ENCODE measurements around the gene SLC2A13. TPM values are rescaled to one million over a fixed set of nuclear protein-coding genes. Genes with fewer than 3 reads are reported as not detected.

The SLC2A13 gene
- total and polyA plus RNA-seq, 10 of the 15 experiments (the other 5 are each of a cell fraction or from before 2014, with no cell fraction given) = 0.05 to 3.7 (median 0.25) TPM

DNA sequence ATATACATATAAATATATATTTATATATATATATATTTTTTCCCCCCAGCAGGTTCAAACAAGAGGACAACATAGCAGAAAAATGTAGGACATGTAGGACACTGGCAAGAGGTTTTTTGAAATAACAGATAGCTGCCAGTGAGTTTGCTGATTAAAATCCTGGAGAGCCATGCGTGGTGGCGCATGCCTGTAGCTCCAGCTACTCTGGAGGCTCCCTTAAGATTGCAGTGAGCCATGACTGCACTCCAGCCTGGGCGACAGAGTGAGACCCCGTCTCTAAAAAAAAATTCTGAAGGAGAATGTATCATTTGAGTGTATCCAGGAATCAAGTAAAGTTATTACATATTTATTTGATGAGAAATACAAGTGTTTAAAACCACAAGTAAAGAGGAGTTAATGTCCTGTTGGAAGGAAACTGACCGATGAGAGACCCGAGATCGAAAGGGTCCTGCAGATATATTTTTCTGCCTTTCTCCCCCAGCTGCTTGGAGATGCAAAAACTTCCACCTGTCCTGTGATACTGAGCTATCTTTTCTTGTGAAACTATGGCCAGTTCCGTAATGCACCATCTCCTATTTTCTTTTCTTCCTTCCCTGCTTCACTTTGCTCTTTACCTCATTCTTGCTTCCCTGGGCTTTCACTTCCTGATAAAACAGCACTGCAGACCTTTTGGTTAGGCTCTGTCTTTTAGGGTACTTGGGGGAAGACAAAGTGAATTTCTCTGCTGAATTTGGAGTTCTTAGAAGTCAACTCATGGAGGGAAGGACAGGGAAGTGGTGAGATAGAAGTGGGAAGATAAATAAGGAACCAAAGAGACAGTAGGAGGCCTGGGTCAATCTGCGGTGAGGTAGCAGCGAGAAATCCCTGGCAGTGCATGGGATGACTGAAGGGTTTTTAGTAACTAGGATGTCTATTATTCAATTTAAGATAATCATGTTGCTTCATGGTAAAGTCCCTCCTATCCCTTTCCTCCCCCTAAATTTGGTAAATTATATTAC lies 41.2 kb upstream of the SLC2A13 start:
- H3K27ac ChIP-seq (ENCODE audit: control insufficient read depth, insufficient read depth) = no peak overlapping the region
- H3K79me2 ChIP-seq (ENCODE audit: control insufficient read depth, insufficient read depth, low read length) = no peaks in the 10 kb centered on the region
- H2AFZ ChIP-seq (ENCODE audit: control insufficient read depth, low read depth, low read length) = no peak overlapping the region
- no peaks in the 10 kb centered on the region for H3K27me3 ChIP-seq (replicated peaks in 1 of 2; ENCODE audit: control insufficient read depth in 2 of 2, insufficient read depth in 2 of 2, low read length in 1 of 2)
- no peaks in the 10 kb centered on the region; the same call in 1 of the 2 replicates for H4K20me1 ChIP-seq (ENCODE audit: control insufficient read depth, insufficient read depth)
- H3K9me3 ChIP-seq (replicated peaks; ENCODE audit: control insufficient read depth, insufficient read depth, low read length) = no peaks in the 10 kb centered on the region
- FAIRE-seq = no peak
- ChIA-PET CTCF (interaction anchor here (1.1 kb wide), 1 partner anchor 167 kb away, joined by 5 read pairs; no protein-coding TSS in a partner anchor), POLR2A (interaction anchor here (0.9 kb wide), 1 partner anchor 42 kb away, joined by 3 read pairs; no protein-coding TSS in a partner anchor), SMC1A (ENCODE audit: uncharacterized antibody, unreplicated experiment) (interaction anchor here (1.5 to 2.0 kb wide), 2 partner anchors 78 to 167 kb away, joined by 4 to 5 read pairs; partner anchors contain the start of gene LRRK2), RAD21 (ENCODE audit: unreplicated experiment) (interaction anchor here (1.0 to 1.5 kb wide), 2 partner anchors 29 to 166 kb away, joined by 3 to 4 read pairs; no protein-coding TSS in a partner anchor)
- H3K9ac ChIP-seq (ENCODE audit: control insufficient read depth, insufficient read depth, low read length) = no peak overlapping the region
- no peaks in the 10 kb centered on the region for H3K4me1 ChIP-seq (ENCODE audit: control insufficient read depth, insufficient read depth, low read length)
- no peak for TF ChIP-seq HDAC2 (IDR thresholded peaks at IDR 0.05)
- TF ChIP-seq TAF1 (IDR thresholded peaks at IDR 0.05; ENCODE audit: borderline replicate concordance, low read depth, low read length) = no peak
- TF ChIP-seq CEBPB (IDR thresholded peaks at IDR 0.05; ENCODE audit: borderline replicate concordance in 1 of 2, low read depth in 2 of 2, low read length in 2 of 2) = no peak
- no peak for TF ChIP-seq BRCA1 (IDR thresholded peaks at IDR 0.05; ENCODE audit: low read depth, low read length)
- TF ChIP-seq SUPT20H (IDR thresholded peaks at IDR 0.05; ENCODE audit: borderline replicate concordance, control insufficient read depth, low read depth, low read length) = no peak
- H3K4me3 ChIP-seq = no peak overlapping the region
- DNase-seq (ENCODE audit: low read depth, low spot score) = no peak
- 74% methylated on average over 10 of the region's 10 CpGs for WGBS (ENCODE audit: insufficient coverage, insufficient replicate concordance, low lambda C conversion rate, missing lambda C conversion rate)
- H3K4me2 ChIP-seq (ENCODE audit: control insufficient read depth, insufficient read depth) = no peak overlapping the region
- in situ Hi-C loops (cut with MboI) = no loop called here
- intact Hi-C loops (cut with micrococcal nuclease; ENCODE audit: unreplicated experiment) = no loop called here
- no peak for ATAC-seq
- no peaks in the 10 kb centered on the region for H3K36me3 ChIP-seq (ENCODE audit: control insufficient read depth in 2 of 2, insufficient read depth in 2 of 2, low read length in 1 of 2)
- no TSS peak for BruUV-seq (replicated peaks)

All from GM12878 (cell line).